ENCODE measurements around the gene GNE.

DNA sequence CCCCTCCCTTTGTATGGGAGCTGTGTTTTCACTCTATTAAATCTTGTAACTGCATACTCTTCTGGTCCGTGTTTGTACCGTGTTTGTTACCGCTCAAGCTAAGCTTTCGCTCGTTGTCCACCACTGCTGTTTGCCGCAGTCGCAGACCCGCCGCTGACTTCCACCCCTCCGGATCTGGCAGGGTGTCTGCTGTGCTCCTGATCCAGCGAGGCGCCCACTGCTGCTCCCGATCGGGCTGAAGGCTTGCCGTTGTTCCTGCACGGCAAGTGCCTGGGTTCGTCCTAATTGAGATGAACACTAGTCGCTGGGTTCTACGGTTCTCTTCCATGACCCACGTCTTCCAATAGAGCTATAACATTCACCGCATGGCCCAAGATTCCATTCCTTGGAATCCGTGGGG lies 6.6 kb upstream of the GNE start:
- TF ChIP-seq, protein P1, sequence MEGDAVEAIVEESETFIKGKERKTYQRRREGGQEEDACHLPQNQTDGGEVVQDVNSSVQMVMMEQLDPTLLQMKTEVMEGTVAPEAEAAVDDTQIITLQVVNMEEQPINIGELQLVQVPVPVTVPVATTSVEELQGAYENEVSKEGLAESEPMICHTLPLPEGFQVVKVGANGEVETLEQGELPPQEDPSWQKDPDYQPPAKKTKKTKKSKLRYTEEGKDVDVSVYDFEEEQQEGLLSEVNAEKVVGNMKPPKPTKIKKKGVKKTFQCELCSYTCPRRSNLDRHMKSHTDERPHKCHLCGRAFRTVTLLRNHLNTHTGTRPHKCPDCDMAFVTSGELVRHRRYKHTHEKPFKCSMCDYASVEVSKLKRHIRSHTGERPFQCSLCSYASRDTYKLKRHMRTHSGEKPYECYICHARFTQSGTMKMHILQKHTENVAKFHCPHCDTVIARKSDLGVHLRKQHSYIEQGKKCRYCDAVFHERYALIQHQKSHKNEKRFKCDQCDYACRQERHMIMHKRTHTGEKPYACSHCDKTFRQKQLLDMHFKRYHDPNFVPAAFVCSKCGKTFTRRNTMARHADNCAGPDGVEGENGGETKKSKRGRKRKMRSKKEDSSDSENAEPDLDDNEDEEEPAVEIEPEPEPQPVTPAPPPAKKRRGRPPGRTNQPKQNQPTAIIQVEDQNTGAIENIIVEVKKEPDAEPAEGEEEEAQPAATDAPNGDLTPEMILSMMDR (conservative IDR thresholded peaks at IDR 0.05), result no peak
- no peak for TF ChIP-seq ZFX (IDR thresholded peaks at IDR 0.05)

All from C4-2B (cell line).